Activated CD8-positive, alpha-beta memory T cell treated with anti-CD3 and anti-CD28 coated beads, Interleukin-2, amount 50 U/mL, for 1 hour (primary cell): Measurements from ENCODE around the gene NIPAL1.

Source experiments
- DNase-seq: peaks from one replicate; pipeline ENCODE4 v3.0.0-alpha.2; 2020; ENCODE audit errors: extremely low read depth

Gene NIPAL1

DNA sequence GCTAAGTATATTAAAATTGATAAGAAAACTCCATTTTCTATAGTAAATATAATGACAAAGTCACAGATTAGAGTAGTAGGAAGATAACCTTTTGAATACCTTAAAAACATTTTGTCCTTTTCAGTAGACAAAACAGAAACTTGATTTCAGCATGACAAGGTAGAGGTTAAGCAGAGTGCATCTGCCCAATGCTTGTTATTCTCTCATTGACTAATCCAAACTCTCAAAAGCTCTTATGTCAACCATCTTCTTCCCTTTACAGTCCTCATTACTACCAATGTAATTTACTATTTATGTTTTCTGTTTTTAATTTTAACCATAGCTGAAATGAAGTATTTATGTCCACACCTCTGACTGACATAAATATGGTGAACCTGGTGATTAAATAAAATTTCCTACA is 11.1 kb downstream of the NIPAL1 start:
- DNase-seq = no peak

DNA sequence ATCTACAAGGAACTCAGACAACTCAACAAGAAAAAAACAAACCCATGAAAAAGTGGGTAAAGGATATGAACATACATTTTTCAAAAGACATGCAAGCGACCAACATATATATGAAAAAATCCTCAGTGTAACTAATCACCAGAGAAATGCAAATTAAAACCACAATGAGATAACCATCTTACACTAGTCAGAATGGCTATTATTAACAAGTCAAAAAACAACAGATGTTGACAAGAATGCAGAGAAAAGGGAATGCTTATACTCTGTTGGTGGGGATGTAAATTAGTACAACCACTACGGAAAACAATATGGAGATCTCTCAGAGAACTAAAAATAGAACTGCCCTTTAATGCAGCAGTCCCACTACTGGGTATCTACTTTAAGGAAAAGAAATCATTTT is 12.1 kb downstream of the NIPAL1 start:
- no peak for DNase-seq

DNA sequence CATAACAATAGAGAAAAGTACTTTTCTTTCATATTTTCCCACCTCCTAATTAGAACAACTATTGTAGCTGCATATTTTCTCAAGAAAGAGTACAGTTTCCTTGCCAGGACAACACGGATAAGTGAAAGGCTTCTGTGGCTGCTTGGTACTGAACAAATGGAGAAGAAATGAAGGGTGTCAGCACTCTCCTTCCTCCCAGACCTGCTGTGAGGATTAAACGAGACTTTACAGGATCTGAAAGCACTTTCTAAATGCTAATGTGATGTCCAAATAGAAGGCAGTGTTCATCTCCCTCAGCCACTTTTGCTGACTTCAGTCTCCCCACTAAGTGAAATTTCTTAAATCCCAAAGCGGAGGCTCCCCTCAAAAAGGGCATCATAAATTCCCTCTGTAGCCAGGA is 13.9 kb downstream of the NIPAL1 start:
- DNase-seq = no peak

DNA sequence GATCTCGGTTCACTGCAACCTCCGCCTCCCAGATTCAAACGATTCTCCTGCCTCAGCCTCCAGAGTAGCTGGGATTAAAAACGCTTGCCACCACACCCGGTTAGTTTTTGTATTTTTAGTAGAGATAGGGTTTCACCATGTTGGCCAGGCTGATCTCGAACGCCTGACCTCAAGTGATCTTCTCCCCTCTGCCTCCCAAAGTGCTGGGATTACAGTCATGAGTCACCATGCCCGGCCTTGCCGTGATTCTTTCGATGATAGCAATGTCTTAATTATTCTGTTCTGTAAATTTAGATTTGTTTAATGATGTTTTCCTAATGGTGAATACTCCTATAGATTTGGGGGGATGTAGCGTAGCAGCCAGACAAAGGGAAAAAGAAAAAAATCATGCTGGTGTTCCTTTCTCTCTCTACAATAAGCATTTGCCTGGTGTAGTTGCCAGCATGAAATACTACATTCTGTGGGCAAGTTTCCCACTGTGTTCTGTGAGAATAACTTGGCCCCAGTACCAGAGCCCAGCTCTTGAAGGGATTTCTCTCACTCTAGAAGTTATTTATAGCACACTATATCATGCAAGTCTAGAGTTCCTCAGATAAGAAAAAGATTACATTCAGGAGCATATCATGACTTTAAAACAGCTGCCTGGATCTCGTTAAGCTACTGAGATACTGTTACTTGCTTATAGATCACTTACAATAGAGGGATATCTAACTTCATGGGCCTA is 15.4 kb downstream of the NIPAL1 start:
- DNase-seq = no peak

DNA sequence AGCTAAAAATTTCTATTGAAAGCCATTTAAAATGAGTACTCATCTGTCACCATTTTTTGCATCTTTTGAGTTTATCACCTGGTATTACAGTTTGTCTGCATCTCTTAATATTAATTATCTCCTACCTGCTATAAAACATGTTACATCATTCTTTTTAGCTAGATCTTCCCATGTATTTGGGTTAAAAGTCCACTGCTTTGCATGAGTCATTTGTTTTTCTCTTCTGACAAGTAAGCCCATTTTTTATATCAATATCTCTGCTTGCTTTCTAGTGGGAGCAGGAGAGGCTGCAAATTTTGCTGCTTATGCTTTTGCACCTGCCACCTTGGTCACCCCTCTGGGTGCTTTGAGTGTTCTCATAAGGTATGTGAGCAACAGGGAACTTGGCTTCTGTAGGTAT is 16.1 kb downstream of the NIPAL1 start:
- DNase-seq = no peak

DNA sequence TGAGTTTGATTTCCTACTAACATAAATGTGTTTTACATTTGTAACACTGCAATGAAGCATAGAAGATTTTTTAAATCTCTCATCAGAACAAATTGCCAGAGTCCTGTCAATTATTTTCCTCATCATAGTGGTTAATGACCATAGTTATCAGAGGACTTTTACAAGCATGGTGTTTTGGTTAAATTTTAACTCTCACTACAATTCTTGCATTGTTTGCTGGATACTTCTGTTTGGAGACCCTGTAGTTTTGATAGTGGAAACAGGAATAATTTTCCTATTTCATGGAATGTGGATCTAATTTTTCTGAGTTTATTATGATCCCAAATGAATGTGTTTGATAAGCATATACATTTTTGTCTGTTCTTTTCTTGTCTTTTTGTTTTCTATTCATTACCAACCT is 16.8 kb downstream of the NIPAL1 start:
- DNase-seq = no peak

DNA sequence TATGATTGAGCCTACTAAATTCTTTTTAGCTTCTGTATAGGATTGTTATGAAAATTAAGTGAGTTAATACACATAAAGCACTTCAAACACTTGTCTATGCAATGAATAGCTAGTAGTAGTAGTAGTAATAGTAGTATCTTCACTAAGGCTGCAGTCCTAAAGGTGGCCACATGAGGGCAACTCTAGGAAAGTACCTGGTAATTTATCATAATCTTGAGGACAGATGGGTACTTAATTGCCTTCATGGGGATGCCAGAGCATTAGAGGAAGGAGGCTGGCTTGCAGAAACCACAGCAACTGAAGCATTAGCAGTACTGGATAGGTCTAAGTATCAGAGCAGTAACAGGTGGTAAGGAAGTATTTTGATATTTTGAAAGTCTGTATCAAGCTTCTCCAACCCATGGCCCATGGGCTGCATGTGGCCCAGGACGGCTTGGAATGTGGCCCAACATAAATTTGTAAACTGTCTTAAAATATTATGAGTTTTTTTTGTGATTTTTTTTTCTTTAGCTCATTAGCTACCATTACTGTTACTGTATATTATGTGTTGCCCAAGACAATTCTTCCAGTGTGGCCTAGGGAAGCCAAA is 17.3 kb downstream of the NIPAL1 start:
- peak; percentile 13 for DNase-seq

DNA sequence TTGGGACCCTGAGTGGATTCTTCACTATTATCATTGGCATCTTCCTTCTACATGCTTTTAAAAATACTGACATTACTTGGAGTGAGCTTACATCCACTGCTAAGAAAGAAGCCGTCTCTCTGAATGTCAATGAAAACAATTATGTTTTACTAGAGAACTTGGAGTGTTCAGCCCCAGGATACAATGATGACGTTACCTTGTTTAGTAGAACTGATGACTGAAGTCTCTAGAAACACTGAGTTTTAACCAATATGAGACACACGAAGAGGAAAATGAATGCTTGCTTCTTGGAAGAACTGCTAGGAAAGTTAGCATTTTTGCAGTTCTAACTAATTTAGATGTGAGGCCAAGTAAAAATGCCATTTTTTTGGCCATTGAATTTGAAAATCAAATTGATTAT is 19.4 kb downstream of the NIPAL1 start:
- DNase-seq = no peak

DNA sequence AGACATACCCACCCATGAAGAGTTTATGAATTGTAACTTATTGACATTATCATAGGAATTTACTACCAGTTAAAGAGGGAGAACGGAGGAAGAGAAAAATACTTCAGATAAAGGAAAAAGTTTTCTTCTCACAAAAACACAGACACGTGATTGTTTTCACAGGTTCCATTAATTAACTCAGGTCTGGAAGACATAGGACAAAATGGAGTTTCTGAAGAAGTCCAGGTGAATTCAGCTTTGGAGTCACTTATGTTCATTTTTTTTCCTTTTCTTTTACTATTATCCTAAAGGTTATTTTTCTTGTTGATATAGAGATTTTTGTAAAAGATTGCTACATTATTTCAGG is 20.5 kb downstream of the NIPAL1 start:
- no peak for DNase-seq

DNA sequence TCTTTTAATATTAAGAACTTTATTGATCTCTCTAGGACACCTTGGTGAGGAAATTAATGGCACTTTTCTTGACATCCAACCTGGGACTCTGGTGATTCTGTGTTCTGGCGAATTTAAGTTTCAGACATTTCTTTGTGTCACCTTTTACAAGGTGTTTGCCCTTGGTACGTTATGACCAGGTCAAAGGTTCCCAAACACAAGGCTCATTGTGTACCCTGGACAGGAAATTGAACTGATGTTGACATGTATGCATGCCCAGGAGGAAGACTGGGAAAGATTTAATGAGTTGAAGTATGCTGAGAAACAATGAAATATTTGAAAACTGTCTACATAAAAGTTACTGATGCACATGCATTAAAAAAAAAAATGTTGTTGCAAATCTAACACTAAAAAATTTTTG is 22.1 kb downstream of the NIPAL1 start:
- DNase-seq = no peak

DNA sequence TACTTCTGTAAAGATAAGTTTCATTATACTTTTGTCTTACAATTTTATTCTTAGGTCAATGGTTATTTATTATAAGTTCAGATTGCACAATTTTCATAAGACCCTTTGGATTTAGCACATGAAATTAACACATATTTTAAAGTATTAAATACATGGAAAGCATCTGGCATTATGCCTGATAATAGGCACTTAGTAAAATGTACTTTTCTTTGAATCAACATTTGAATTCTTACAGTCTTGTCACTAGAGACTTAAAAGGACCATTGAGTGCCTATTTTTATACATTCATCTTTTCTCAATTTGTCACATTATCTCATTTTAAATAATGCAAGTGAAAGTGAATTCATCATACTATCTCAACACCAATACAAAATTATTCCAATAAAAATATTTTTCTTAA is 23.0 kb downstream of the NIPAL1 start:
- DNase-seq = no peak

DNA sequence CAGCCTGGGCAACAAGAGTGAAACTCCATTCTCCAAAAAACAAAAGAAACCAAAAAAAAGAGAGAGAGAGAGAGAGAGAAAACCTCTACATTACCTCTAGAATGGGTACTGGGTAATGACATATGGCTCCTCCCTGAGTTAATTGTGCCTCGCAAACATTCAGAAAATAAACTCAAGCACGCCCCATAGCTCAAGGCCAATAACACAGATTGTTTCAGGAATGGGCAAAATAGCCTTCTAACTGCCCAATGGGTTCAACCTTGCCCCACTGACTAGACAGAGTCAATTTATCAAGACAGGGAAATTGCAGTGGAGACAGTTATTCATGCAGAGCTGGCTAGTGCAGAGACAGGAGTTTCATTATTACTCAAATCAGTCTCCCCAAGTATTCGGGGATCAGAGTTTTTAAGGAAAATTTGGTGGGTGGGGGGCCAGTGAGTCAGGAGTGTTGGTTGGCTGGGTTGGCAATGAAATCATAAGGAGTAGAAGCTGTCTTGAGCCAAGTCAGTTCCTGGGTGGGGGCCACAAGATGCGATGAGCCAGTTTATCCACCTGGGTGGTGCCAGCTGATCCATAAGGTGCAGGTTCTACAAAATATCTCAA is 25.1 kb downstream of the NIPAL1 start:
- no peak for DNase-seq

DNA sequence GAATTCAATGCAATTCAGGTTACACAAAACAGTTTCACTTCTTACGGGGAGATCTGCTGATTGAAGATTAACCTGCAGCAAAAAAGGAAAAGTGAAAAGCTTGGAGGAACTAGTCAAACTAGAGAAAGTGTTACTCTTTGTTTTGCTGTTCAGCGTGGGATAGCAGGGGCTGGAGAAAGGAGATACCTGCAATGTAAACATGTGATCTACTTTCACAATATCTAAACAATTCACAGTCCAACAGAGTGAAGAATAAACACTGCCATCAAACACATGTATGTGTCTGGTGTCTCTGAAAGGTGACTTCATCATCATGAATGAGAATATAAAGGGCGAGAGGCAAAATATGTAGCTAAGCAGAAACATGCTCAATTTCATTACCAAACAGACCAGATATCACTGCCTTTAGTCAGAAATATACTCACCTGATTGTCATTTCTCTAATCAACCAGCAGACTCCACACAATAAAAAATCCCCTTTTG is 26.4 kb downstream of the NIPAL1 start:
- no peak for DNase-seq

DNA sequence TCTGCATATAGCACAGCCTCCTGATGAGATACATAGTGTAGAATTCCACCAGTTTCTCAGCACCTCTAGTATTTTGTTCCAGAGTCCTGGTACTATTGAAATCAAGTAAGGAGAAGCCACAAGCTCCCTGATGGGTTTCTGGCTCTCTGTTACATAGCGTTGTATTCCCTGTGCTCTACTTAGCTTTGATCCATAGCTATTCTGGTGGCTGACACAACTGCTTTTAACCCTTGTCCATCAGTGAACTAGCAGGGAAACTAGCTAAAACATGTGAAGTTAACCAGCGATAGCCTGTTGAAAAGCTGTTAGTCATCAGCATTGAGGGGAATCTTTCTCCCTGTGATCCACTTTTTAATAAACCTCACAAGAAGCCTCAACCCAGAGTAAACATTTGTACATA is 26.9 kb downstream of the NIPAL1 start:
- DNase-seq = no peak

DNA sequence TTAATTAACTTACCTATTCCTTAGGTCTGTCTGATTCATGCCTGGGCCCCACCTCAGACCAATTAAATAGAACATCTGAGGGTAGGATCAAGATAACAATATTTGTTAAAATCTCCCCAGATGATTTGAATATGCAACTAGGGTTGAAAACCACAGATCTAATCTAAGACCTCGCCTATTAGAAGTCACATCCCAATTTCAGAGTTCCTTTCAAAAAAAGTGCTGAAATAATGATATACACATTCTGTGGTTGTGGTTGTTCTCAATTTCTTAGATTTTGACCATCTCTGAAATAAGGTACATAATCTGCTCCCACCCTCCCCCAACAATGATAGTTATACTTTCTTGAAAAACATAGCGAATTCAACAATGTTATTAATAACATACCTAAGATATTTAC is 27.7 kb downstream of the NIPAL1 start:
- DNase-seq = no peak

DNA sequence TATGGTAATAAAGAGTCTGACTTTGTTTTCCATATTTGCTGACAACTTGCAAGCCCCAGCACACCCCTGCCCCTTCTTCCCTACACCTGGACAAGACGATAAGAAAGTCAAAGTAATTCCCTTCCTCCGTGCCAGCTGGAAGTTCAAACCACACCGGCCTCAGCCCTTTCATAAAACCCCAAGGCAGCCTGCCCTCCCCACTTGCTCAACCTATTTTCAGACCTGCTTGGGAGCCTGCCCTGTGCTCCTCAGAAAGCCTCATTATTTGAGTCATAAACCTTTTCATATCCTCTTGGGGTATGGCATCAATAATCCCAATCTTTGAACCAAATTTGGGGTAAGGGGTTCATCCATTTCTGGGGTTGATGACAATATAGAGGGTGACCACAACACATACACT is 29.5 kb downstream of the NIPAL1 start:
- DNase-seq = no peak

DNA sequence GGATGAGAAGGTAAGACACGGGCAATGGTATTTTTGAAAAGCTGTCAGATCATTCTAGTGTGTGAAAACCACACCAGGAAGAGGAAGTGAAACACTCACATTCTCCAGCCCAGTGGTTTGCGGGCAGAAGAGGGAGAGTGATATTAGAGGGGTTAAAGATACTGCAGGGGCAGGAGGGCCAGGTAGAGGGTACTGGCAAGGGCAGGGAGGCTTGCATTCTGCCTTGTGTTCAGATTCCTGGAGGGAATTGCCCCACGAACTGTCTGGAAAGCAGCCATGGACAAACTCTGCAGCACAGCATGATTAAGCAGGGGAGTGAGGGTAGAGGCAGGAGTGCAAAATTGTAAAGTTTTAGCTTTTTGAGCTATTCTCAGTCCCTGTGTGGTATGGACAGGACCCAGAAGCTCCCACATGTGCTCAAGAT is 30.9 kb downstream of the NIPAL1 start:
- DNase-seq = peak; percentile 11

DNA sequence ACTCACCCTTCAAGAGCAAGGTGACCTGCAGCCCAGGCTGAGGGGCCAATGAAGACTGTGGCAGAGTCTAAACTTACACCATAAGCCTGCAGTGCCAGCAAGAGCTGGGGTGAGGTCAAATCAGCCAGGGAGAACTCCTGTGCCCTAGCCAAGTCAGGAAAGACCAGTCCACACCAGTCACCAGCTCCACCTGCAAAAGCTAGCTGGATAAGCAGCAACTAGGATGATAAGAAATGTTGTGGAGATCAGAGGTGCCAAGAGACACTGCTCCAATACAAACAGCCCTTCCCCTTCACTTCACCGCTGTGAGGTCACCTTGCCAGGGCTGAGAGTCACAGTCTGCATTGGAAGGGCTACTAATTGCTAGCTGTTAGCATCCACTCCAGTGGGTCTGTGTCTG is 31.3 kb downstream of the NIPAL1 start:
- no peak for DNase-seq

DNA sequence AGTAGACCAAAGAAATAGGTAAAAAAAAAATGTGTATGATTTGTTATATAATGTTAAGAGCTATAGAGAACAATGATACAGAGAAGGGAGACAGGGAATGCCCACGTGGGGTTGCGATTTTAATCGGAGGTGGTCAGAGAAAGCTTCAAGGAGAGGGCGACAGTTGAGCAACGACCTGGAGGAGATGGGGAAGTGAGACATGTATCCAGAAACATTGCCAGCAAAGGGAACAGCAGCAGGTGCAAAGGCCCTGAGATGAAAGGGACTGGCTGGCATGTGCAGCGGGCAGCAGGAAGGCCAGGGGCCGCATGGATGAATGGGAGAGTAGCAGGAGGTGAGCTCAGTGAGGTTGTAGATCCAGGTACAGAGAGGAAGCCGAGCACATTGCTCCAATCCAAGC is 32.9 kb downstream of the NIPAL1 start:
- no peak for DNase-seq

DNA sequence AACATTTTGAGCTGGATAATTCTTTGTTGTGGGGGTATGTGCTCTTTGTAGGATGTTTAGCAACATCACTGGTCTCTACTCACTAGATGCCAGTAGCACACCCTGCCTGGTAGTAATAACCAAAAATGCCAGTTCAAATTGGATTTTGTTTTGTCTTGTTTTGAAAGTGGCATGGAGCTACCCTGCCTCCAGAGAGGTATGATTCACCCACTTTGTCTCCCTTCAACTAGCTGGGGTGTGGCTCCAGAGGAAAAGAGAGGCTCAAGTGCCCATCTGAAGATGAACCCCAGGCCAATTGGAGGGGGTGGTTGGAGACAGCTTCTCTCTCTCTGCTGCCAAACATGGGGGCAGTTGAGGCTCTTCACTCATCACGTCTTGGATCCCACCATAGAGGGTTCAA is 34.5 kb downstream of the NIPAL1 start:
- DNase-seq = no peak

DNA sequence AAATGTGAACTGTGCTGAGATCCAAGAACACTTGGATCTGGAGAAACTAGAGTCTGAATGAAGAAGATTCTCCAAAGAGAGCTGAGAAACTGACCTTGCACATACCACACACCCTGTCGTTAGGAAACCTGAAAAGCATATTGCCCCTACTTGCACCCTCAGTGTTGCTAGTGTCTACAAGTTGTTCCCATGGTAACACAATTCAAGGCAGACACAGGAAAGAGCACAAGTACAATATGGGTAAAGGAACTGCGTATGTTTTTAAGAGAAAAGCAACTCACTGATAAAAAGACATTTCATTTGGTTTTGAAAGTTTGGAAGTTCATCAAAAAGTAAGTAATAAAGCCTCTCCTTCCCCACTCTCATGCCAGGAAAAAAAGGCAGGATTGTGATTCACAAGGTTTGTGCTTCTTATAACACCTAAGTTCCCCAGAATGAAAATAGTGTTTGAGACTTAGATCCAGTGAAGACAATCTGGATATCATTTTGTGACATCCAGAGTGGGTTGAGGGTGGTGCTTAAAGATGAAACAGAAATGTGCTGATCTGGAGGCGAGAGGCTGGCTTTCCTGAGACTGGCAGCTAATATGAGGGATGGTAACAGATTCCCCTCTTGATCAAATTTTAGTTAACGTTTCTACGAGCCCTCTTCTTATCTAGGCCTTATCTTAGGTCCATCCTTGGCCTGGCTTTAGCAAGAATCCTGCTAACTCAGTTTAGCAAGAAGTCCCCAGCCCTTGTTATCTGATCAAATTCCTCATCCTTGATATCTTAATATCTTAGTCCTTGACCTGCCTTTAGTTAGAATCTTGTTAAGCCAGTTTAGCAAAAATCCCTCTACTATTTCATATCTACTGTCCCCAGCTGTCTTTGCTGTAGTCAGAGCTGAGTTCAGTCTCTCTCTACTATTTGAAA is 42.3 kb downstream of the NIPAL1 start:
- DNase-seq = no peak

DNA sequence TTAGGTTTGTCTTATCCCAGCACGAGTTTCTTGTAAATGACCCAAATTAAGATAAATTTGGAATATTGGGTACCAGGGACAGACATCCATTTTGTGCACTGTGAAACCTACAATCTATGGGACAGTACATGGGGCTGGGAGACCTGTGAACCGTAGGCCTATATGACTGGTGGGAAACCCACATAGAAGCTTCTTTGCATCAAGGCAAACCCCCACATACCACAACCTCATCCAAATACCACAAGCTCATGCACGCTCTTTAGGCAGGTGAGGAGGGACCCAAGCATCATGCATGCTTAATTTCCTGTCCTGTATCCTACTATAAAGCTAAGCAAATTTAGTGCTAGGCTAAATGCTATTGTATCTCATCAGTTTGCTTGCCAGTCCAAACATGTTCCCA is 47.8 kb downstream of the NIPAL1 start:
- DNase-seq = no peak
